ENCODE measurements around the gene NR6A1. TPM values are rescaled to one million over a fixed set of nuclear protein-coding genes. Genes with fewer than 3 reads are reported as not detected.

NR6A1 gene
- total and polyA plus RNA-seq, 2 of the 8 experiments (the other 6 are each of a cell fraction or from before 2014, with no cell fraction given), result 93.2 to 237 TPM

- Histone ChIP-seq H3K4me3 (ENCODE audit: extremely low read depth in 1 of 4, insufficient read depth in 2 of 4, low read depth in 3 of 4, low read length in 4 of 4) (no peak overlapping the region), H2BK12ac (ENCODE audit: low read depth, low read length) (no peak overlapping the region), H3K79me2 (ENCODE audit: control insufficient read depth in 1 of 2, insufficient read depth in 2 of 2, low read length in 2 of 2) (peaks cover 0 to 36% of the 10 kb centered on the region in 2 experiments; a peak in 2 of 4 replicates), H4K5ac (ENCODE audit: insufficient read length, low read depth, low read length) (no peak overlapping the region), H2BK20ac (ENCODE audit: low read length) (no peak overlapping the region), H3K27me3 (replicated peaks in 1 of 4; ENCODE audit: control insufficient read depth in 3 of 4, extremely low read depth in 1 of 4, insufficient read depth in 3 of 4, low read length in 3 of 4) (no peaks in the 10 kb centered on the region), H3K18ac (ENCODE audit: extremely low read depth, low read length) (no peak overlapping the region), H3K79me1 (ENCODE audit: low read depth, low read length) (no peaks in the 10 kb centered on the region; the same call in 1 of the 2 replicates), H4K91ac (replicated peaks; ENCODE audit: insufficient read length, low read length) (no peak overlapping the region), H2BK5ac (ENCODE audit: low read depth, low read length) (no peak overlapping the region), H3K9me3 (ENCODE audit: insufficient read depth in 2 of 2, low read depth in 1 of 2, low read length in 1 of 2) (no peaks in the 10 kb centered on the region), H3K23ac (ENCODE audit: insufficient read length) (no peak overlapping the region), H4K20me1 (replicated peaks in 1 of 2; ENCODE audit: control insufficient read depth in 1 of 2, insufficient read depth in 2 of 2, low read length in 2 of 2) (no peaks in the 10 kb centered on the region), H3K9ac (replicated peaks in 1 of 4; ENCODE audit: extremely low read depth in 1 of 4, low read depth in 3 of 4, low read length in 3 of 4) (no peak overlapping the region), H2AK5ac (ENCODE audit: low read depth, low read length) (no peak overlapping the region), H3K36me3 (ENCODE audit: control insufficient read depth in 2 of 4, insufficient read depth in 4 of 4, low read length in 3 of 4) (no peaks in the 10 kb centered on the region; a peak in 1 of 8 replicates), H2BK120ac (replicated peaks; ENCODE audit: low read depth, low read length) (no peak overlapping the region), H3K4me2 (ENCODE audit: insufficient read depth in 1 of 2, low read depth in 2 of 2, low read length in 2 of 2) (no peak overlapping the region), H3K23me2 (ENCODE audit: low read depth, low read length) (no peaks in the 10 kb centered on the region), H2BK15ac (ENCODE audit: low read length) (no peak overlapping the region), H3K4me1 (replicated peaks in 1 of 4; ENCODE audit: control insufficient read depth in 3 of 4, insufficient read depth in 4 of 4, low read length in 3 of 4) (peaks cover 0 to 4% (median 0%) of the 10 kb centered on the region in 4 experiments; a peak in 2 of 7 replicates), H3K56ac (replicated peaks; ENCODE audit: insufficient read length, low read depth, low read length) (no peak overlapping the region), H2AFZ (ENCODE audit: low read length) (no peak overlapping the region), H3K14ac (ENCODE audit: insufficient read length) (no peak overlapping the region), H3K27ac (ENCODE audit: low read depth, low read length) (no peak overlapping the region), H4K8ac (ENCODE audit: extremely low read depth, insufficient read depth, low read length) (no peak overlapping the region), H3K4ac (replicated peaks; ENCODE audit: insufficient read length, low read depth, low read length) (no peak overlapping the region)
- no peak for TF ChIP-seq TEAD4 (IDR thresholded peaks at IDR 0.05; ENCODE audit: low read depth, low read length)
- TF ChIP-seq RNF2 (IDR thresholded peaks at IDR 0.05; ENCODE audit: borderline replicate concordance, low read depth, low read length, missing control alignments, poor library complexity, severe bottlenecking), result no peak
- WGBS, 2 experiments (ENCODE audit: extremely low coverage in 1 of 2, insufficient coverage in 1 of 2, insufficient read length in 1 of 2, insufficient replicate concordance in 2 of 2, low coverage in 1 of 2, low lambda C conversion rate in 2 of 2, missing lambda C conversion rate in 1 of 2), result 91% methylated on average over 4 of the region's 4 CpGs; no CpG with 5 or more reads in 1 of the 2 experiments
- DNase-seq (ENCODE audit: low read depth in 1 of 2, low spot score in 2 of 2) (no peak), FAIRE-seq (no peak)
- ChIA-PET POLR2A (ENCODE audit: partially characterized antibody) (interaction anchor here (0.8 kb wide), 1 partner anchor 45 kb away, joined by 3 read pairs; no protein-coding TSS in a partner anchor), CTCF (ENCODE audit: partially characterized antibody) (interaction anchor here (1.0 to 4.7 kb wide), 4 partner anchors 9 to 82 kb away, joined by 3 to 26 read pairs (median 11); no protein-coding TSS in a partner anchor)
Measured at GRCh38 chr9:124626276-124626675, 144.8 kb downstream of the NR6A1 start.

All from H1 (cell line).